HG02798 (cell line): ENCODE measurements around the gene MFAP5.
"Not testable (repeated sequence)": the region's sequence is repeated elsewhere in the genome, so short reads cannot be mapped to it uniquely, and the experiment has no call there.

Source experiments
- ATAC-seq: cut with Tn5 transposase; IDR thresholded peaks from one replicate; pipeline ENCODE4 v1.9.1; 2021; ENCODE audit warnings: mild to moderate bottlenecking; ENCODE audit not compliant: unreplicated experiment, poor library complexity

MFAP5 gene

DNA sequence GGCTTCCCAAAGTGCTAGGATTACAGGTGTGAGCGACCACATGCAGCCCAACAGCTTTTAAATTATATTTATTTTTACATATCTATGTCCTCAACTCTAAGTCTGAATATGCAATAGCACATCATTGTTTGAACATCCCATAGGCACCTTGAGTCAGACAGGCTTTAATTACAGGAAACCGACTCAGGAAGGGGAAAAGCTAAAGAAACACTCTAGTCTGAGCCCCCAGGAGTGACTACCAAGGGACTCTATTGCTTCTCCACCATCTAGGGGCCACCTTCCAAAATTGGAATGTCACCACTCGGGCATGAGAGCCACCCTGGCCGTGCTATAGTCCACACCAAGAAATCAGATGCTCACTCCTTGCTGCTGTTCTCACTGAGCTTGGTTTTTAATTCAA is 14.0 kb upstream of the MFAP5 start:
- no peak for ATAC-seq

GRCh38 chr12:8675591-8676036 is 13.0 kb upstream of the MFAP5 start:
- ATAC-seq = no peak

GRCh38 chr12:8672381-8672780 is 9.8 kb upstream of the MFAP5 start:
- no peak for ATAC-seq

- ATAC-seq = no peak
Measured at GRCh38 chr12:8668441-8668840, 5.8 kb upstream of the MFAP5 start.

- no peak for ATAC-seq
Measured at GRCh38 chr12:8667270-8667669, 4.6 kb upstream of the MFAP5 start.

- no peak for ATAC-seq
Measured at GRCh38 chr12:8665759-8666158, 3.1 kb upstream of the MFAP5 start.

DNA sequence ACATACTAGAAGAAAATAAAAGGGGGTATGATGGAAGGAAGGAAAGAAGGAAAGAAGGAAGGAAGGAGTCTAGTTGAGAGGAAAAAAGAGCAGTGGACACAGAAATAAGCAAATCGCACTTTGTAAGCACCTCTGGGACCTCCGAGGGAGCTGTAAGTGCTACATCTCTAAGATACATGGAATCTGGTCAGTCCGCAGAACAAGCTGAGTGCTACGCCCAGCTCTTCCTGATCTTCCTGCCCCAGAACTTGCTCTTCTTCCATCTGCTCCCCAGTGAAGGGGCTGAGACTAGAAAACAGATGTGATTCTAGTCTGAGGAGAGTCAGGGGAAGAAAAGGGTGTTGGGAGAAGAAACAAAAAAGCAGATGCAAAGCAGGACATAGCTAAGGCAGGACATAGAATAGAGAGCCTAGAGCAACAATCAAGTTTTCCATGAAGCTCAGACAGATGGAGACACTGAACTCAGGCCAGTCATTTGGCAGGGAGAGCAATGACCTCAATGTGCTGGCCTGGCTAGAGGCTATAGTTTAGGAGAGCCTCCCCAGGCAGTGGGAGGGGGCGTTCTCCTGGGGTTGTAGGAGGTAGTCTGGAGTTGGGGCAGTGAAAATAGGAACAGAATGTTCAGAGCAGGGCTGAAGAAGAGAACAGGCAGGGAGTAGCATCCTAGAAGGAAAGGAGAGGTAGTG is 1.7 kb upstream of the MFAP5 start:
- ATAC-seq = no peak

DNA sequence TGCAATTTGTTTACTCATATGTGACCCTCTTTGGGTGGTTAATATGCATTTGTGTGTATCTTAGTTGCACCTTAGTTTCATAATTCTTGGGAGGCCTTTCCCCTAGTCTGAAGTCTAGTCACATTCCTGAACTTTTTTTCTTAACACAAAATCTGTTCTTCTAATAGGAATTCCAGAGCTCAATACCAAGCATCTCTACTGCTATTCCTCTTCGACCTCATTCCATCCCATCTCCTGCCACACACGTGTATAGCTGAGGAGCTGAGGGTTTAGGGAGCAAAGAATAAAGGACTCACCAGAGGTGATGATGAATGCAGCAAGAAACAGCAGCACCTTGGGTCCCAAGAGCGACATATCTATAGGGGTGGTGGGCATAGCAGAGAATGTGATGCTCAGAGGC is 875 bp downstream of the MFAP5 start:
- no peak for ATAC-seq

DNA sequence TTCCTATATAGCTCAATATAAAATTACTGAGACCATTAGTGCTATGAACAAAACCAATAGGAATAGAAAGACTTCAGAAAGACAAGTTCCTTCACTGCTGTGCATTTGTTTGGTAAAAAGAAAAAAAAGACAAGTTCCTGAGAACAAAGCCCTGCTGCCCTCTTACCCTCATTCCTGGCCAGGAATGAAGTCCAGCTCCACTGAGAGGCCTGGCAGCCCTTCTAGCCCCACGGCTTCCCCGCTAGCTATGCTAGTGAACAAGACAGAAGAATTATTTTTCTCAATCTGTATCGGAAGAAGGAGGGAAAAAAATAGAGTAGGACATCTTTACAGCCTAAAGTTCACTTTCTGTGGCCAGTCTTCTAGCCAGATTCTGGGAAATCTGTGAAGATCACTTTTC is 1.6 kb downstream of the MFAP5 start:
- ATAC-seq = no peak

- no peak for ATAC-seq
Measured at GRCh38 chr12:8658346-8658745, 4.3 kb downstream of the MFAP5 start.

- ATAC-seq = no peak
Measured at GRCh38 chr12:8655421-8655820, 7.2 kb downstream of the MFAP5 start.

GRCh38 chr12:8648576-8649205 is 13.9 kb downstream of the MFAP5 start:
- peak; percentile 73 for ATAC-seq

DNA sequence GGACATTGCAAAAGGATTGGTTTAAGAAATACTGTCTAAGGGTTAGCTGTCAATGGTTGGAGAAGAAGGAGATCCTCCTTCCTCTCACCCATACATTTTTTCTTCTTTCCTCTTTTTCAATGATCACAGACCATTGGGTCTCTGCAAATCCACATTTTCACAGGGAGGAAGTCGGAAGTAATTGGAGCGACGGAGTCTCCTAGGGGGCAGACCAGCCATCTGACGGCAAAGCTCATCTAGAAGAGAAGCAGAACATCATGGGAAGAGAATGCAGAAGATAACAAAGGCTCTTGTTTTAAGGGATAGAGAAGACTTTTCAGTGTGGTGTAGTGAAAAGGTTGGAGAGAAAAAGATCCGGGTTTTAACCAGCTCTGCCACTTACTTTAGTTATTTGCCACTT is 14.7 kb downstream of the MFAP5 start:
- ATAC-seq = no peak

DNA sequence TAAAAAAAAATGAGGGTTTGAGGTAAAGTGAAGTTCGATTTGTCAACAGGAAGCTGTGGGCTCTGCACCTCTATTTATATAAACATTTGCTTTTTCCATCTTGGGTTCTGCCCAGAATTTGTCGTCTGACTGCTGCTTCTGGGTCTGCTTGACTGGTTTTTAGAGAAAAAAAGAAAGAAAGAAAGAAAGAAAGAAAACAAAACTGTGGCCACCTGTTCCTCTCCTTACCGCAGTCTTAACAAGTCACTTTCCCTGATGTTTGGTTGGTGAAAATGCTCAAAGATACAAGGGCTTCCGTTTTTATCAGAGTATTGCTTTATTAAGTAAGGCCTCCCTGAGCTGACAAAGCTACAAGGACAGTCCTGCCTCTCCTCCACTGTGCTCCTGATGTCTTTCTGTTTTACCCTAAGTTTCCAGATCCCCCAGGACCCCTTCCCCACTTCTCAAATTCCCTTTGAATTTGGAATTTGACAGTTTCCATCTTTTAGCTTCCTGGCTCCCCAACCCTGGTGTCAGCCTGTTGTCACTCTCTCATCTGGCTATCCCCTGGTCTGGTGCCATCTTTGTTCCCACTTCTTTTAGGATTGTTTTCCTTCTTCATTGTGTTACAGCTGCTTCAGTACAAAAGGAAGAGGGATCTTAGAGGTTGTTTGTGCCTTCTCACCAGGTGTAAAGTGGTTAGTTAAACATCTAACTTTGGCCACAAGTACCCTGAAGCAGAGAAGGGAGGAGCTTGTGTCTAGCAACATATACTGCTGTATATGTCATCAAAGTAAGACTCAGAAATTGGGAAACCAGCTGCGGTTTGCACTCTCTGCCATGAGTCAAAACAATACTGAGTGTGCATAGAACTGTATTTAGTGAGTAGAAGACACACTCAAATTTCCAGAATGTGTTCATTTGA is 18.0 kb downstream of the MFAP5 start:
- peak; percentile 72 for ATAC-seq

- ATAC-seq = no peak
Measured at GRCh38 chr12:8642775-8643174, 19.9 kb downstream of the MFAP5 start.

DNA sequence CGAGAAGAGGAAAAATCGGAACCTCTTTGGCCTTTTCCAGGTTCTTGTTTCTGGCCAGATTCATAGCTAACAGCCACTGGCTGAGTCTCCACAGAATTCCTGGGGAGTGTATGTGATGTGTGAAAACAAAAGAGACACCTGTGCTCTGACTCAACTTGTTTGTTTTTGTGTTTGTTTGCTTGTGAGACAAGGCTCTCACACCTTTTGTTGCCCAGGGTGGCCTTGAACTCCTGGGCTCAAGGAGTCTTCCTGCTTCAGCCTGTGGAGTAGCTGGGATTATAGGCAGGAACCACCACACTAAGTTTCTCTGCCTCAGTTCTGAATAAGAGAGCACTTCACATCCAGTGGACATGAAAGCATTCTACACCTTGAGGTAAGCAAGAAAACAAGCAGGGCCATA is 22.7 kb downstream of the MFAP5 start:
- no peak for ATAC-seq

DNA sequence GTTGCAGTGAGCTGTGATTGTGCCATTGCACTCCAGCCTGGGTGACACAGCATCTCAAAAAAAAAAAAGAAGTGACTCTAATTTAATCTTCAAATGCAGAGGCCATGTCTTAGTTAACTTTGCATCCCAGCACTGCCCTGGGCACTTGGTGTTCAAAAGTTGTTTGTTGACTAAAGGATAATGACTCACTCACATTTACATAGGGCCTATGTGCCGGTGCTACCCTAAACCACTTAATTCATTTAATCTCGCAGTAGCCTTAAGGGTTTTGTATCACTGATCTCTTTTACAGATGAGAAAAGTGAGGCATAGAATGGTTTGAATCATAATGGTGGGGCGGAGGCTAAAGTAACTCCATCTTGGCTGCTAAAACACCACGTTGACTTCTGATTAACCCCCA is 23.7 kb downstream of the MFAP5 start:
- no peak for ATAC-seq

DNA sequence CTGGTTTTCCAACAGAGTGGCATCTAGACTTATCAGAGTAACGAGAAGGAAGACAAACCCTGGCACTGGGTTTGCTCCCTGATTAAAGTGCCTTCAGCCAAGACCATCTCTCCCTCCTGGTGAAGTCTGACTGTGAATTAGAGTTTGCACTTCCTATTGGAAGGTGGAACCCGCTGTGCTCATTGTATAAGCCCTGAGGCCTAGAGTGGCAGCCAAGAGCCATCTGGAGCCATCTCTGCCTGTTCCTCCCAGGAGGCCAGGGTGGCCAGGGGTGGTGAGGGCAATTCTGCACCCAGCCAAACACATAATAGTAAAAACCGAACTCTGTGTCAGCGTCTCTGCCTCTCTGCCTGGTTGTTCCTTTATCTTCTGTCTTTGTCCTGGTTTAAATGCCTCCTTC is 25.0 kb downstream of the MFAP5 start:
- ATAC-seq = no peak

DNA sequence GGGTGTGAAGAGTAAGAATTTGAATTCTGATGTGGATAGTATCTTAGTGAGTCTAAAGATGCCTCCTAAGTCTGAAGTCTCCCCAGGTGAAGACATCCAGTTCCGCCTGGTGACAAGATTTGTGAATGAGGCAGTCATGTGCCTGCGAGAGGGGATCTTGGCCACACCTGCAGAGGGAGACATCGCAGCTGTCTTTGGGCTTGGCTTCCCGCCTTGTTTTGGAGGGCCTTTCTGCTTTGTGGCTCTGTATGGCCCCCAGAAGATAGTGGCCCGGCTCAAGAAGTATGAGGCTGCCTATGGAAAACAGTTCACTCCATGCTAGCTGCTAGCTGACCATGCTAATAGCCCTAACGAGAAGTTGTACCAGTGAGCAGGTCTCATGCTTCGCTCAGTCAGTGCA is 25.4 kb downstream of the MFAP5 start:
- ATAC-seq = no peak

- no peak for ATAC-seq
Measured at GRCh38 chr12:8636581-8636980, 26.0 kb downstream of the MFAP5 start.

DNA sequence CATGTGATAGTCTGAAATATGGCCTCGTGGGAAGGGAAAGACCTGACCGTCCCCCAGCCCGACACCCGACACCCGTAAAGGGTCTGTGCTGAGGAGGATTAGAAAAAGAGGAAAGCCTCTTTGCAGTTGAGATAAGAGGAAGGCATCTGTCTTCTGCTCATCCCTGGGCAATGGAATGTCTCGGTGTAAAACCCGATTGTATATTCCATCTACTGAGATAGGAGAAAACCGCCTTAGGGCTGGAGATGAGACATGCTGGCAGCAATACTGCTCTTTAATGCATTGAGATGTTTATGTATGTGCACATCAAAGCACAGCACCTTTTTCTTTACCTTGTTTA is 26.6 kb downstream of the MFAP5 start:
- not testable (repeated sequence) for ATAC-seq
